HG03139 (cell line): ENCODE data around the gene RAET1G.
"Not testable (repeated sequence)": the region's sequence is repeated elsewhere in the genome, so short reads cannot be mapped to it uniquely, and the experiment has no call there.

Source experiments
- ATAC-seq: cut with Tn5 transposase; IDR thresholded peaks from one replicate; pipeline ENCODE4 v1.9.1; 2021; ENCODE audit not compliant: unreplicated experiment

Gene RAET1G

DNA sequence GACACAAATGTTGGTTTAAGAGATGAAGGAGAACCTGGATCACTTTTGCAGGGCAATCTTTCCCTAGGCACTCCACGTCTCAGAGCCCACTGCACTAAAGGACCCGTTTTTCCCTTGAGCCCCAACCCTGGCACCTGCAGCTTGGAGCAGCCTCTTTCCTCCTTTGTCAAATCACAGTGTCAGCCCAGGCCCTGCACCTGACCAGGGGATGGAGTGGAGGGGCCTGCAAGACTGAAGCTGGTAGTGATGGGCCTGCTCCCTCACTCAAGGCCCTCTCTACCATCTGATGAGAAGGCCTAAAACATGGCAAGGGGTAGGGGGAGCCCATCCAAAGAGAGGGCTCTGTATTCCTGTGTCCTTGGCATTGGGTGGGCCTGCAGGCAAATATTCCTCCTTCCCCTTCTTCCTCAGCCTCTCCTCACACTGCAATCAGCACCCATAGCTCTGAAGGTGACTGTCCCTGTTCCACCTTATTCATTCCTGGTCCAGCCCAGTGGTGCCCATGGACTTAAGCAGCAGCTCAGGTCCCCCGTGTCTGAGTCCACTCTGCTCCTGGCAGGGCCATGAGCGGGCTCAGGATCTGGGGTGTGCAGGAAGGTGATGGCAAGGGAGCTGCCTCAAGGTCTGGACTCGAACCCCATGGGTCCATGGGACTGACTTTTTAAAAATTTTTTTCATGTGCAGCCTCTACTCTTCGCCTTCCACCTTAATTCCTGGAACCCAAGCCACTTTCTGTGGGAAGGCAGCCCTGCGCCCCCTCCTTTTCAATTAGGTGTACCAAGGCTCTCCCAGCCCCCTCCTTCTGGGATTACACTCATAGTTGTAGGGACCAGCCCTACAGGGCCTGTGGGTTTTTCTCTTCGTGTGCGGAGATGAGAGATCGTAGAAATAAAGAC lies 6.7 kb downstream of the RAET1G start:
- no peak for ATAC-seq

DNA sequence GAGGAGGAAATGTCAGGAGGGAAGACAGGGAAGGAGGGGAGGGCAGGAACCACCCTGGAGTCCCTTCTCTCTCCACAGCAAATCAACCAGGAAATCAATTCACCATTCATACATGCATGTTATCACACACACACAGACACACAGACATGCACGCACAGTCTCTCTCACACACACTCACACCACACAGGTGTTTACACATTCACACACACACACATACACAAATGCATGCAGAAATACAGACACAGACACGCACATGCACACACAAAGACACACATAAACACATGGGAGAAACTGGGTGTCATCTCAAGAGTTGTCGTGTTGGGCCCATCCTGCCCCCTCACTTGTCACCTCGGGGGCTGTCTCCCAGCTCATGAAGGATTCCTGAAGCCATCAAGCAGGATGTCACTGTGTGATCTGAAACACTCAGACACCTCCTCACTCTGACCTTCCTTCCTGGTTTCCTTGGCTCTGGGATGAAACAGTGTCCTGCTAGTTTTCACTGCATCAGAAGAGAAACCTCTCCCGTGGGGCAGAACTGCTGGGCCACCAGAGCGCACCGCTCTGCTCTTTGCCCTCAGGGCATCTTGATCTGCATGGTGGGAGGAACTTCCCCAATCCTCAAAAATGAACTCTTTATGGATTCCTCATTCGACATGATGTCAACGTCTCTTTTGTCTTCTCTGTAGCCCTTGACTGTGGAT lies 9.2 kb downstream of the RAET1G start:
- no peak for ATAC-seq

DNA sequence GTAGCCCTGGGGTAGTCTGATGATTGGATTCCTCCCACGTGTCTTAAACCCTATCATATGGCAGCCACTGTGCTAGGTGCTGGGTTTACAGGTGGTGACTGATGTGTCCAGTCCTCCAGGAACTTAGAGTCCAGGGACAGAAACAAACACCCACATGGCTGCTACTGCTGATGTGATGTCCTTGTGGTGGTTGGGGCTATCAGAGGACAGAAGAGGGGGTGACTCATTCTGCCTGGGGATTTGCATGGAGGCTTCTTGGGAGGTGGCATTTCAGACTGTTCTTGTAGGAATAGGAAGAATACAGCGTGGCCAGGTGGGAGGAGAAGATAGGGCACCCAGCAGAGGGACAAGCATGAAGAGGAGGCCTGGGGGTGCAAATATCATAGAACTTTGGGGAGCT lies 9.8 kb downstream of the RAET1G start:
- ATAC-seq, result no peak

DNA sequence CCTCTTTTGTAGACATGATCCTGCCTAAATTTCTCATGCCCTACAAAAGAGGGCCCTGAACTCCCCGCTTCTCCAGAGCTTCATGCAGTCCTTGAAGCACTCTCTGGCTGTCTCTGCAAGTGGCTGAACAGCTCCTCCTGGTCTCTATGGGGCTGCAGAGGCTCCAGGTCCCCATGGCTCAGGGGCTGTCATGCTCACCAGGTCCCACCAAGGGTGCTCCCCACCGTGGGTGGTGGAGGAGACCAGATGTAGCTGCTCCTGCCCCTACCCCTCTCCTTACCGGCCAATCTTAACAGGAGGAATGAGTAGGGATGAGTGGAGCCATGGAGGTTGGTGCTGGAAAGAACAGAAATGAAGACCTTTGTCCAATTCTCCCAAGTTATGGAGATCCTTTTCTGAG lies 10.2 kb downstream of the RAET1G start:
- not testable (repeated sequence) for ATAC-seq

DNA sequence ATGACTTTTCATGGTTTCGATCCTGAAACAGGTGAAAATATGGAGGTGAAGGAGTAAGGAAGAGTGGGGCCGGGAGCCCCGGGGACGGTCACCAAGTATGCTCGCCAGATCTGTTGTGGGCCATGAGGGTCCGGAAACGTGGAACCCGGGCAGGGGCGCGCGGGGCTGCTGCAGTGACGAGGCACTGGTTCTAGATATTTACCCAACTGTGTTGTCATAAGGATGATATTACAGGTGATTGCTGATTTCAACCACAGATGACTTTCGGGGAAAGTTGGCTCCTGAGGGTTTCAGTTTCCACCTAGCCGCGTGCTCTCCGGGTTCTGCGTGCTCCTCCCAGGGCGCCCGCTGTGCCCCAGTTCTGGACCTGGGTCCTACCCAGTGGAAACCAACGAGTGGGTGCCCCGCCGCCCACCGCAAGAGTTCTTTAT lies 12.2 kb downstream of the RAET1G start:
- no peak for ATAC-seq

DNA sequence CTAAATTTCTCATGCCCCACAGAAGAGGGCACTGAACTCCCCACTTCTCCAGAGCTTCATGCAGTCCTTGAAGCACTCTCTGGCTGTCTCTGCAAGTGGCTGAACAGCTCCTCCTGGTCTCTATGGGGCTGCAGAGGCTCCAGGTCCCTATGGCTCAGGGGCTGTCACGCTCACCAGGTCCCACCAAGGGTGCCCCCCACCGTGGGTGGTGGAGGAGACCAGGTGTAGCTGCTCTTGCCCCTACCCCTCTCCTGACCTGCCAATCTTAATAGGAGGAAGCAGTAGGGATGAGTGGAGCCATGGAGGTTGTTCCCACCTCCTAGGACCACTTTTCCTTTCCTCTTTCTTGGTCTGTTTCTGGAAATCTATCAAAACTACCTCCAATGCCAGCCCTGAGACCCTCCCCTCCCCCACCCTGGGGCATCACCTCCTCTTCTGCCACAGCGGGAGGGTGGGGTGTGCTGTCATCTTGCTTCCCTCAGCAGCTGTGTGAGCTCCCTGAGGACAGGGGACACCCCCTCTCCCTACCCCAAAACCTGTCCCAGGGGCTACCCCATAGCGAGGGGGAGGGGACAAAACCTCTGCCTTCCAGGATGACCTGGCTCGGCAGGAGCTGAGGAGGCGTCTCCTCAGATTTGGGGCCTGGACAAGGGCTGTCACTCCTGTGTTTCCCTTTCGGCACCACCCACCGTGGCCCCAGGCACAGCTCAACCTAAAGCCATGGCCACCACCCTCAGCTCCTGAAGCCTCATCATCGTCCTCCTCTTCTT lies 13.0 kb downstream of the RAET1G start:
- no peak for ATAC-seq

DNA sequence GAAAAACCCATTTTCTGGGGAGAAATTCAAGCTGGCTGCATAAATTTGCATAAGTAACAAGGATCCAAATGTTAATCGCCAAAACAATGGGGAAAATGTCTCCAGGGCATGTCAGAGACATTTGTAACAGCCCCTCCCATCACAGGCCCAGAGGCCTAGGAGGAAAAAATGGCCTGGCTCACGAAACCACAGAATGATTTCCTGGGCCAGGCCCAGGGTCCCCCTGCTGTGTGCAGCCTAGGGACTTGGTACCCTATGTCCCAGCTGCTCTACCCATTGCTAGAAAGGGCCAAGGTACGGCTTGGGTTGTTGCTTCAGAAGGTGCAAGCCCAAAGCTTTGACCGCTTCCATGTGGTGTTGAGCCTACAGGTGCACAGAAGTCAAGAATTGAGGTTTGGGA lies 14.4 kb downstream of the RAET1G start:
- ATAC-seq, result not testable (repeated sequence)

DNA sequence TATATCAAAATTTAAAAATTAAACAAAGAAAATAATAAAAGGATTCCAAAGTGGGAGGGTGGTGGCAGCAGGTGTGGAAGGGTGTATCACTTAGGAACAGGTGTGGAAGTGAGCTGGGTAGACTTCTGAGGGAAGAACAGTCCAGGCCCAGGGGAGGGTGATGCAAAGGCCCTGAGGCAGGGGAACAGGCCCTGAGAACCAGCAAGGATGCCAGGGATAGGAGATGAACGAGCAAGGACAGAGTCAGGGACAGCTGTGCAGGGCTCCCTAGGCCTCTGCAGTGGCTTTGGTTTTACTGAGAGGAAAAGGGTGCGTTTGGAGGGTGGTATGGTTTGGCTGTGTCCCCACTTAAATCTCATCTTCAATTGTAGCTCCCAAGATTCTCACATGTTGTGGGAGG lies 15.6 kb downstream of the RAET1G start:
- ATAC-seq, result no peak

DNA sequence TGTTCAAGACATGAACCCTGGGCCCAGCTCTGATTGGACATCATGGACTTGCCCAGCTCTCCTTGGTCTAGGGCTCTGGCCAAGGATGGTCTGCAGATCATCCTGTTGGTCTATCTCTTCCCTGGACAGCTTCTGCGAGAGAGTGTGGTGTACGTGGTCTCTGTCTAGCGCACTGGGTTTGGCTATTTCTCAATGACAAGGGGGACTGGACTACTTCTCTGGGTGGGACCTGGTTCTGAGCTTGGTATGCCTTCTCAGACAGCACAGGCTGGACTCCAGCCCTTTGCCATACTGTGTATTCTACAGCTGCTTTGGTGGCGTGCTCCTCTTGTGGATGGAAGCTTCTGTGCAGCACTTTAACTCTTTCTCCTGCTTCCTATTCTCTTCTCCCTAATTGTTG lies 16.5 kb downstream of the RAET1G start:
- no peak for ATAC-seq

DNA sequence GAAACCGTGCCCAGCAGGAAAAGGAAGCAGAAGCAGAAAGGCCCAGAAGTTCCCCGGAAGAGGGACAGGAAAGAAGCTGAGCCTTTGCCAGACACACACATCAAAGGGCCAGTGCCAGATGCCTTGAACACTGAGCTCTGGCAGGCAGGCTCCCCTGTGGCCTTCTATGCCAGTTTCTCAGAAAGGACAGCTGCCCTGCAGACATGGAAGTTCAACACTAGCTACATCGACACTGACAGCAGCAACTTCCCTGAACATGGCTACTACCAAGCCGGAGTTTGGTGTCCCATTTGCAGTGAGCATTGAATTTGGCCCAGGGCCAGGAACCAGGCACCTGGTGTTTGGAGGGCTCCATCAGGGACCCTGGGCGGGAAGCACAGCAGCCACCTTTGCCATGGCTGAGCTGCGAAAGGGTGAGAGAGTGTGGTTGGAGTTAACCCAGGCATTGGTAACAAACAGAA lies 17.0 kb downstream of the RAET1G start:
- ATAC-seq, result no peak

DNA sequence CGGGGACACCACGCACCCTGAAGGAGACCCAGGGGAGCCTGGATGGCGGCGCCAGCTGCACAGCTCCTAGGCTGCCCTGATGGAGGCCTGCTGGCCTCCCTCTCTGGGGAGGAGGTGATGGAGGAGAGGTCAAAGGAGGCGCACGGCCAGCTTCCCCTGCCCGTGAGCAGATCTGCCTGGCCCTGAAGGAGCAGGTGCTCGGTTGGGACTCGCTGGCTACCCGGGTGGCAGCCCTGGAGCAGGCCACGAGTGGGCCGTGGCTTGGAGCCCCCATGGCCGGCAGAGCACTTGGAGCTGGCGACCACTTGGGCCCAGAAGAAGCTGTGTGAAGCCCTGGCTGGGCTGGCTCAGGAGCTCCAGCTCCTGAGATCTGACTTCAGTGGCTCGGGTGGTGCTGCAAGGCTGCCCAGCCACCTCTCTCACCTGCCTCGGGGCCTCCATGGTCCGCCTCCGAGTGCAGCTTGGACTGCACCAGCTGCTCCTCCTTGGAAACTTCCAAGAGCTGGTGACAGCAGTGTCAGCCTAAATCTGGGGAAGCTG lies 17.5 kb downstream of the RAET1G start:
- no peak for ATAC-seq

DNA sequence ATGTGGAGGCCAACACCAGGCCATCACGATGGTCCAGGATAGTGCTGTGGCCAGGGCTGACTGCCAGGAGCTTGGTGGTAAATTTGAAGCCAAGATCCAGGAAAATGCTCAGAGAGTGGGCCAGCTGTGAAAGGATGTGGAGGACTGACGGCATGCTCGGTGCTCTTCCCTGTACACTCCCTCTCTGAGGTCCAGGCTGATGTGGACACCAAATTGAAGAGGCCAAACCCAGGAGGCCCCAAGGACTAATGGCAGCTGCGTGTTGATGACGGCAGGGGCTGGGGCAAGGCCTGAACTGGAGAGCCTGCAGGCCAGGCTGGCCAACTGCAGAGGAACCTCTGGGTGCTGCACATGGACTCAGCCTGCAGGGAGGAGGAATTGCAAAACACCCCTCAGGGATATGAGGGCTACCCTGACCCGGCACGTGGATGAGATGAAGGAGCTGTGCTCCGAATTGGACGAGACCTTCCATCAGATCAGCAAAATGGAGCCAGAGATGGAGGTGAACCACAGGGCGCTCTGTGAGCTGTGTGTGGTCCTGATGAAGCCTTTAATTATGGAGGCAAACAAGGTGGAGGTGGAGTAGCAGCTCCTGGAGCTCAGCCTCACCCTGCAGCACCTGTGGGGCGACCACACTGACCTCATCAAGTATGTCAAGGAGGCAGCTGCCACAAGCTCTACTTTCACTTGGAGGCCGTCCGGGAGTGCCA lies 18.1 kb downstream of the RAET1G start:
- no peak for ATAC-seq

DNA sequence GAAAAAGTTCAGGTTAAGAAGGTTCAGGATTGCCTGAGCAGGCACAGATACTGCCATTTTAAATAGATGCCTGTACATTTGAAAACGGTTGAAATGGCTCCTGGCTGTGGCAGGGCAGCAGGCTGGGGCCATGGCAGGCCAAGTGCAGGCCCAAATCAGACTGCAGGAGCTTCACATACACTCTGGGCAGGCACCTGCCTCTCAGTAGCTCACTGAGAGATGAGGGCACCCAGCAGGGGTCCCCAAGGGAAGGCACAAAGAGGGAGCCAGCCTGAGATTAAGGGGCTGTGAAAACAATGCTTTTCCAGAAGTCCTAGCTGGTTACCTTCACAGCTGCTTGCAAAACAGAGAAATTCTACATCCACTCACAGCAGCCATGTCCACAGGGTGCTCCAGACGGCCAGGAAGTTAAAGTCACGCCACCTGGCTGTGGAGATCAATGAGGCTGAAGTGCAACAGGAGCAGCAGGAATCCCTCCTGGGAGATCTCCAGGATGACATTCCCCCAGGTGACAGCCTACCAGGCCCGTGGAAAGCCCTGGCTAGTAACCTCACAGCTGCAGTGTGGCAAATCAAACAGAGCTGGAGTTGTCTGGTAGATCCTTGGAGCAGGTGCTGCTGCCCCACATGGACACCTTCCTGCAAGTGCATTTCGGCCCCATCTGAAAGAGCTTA lies 18.8 kb downstream of the RAET1G start:
- ATAC-seq, result no peak

DNA sequence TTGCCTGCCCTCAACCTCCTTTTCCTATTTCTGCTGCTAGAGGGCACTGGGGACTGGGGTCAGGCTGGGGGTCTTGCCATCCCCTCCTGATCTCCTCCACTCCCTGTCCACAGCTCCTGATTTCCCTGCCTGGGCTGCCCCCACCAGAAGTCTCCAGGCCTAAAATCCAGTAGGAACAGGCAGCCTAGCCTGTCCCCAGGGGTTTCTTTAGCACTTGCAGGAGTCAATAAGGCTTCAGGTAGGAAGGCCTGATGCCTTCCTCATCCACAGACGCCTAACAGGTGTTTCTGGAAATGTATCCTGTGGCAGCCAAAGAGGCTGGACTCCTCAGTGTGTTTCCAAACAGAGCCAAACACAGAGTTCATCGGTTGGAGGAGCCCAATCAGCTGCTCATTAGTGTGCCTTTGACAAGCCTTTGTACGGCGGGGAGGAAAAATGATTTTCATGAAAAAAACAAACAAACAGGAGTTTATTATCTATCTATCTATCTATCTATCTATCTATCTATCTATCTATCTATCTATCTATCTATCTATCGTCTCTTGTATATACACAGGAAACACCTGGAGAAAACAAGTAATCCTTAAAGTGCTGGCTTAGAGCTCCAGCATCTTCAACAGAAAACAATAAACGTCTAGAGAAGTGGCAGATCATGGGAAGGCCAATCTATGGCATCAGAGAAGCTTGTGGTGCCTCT lies 21.3 kb downstream of the RAET1G start:
- ATAC-seq, result no peak

DNA sequence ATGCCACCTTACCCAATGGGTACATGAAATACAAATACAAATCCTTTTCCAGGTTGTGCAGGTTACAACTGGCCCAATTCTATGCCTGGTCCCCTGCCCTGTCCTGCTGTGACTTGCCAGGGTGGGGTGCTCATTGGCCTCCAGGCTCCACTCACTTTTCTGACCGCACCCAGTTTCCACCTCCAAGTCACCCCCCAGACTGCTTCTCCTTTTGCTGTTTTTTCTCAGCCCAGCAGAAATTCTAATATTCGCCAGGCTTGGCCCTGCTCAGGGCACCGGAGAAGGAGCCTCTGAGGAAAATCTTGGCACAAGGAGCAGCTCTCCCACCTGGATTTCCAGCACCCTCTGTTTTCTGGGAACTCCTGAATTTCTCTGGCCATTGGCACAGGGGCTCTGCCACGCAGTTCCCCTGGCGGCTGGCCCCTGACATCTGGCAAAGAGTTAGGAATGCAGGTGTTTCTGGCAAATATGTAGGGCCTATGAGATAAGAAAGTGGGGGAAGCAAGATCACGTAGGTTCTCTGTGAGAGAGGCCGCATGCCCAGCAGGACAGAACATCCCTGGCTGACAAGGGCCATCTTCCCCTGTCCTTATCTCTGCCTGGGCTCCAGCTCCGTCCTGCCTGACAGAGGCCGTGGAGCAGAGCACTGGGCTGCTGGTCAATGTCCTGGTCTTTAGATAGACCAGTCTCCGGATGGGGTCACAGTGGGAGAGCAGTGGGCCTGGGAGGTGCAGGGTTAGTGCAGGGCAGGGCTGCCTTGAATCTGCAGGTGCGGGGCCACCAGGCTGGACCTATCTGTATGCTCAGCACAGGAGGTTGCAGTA lies 22.1 kb downstream of the RAET1G start:
- ATAC-seq, result no peak

DNA sequence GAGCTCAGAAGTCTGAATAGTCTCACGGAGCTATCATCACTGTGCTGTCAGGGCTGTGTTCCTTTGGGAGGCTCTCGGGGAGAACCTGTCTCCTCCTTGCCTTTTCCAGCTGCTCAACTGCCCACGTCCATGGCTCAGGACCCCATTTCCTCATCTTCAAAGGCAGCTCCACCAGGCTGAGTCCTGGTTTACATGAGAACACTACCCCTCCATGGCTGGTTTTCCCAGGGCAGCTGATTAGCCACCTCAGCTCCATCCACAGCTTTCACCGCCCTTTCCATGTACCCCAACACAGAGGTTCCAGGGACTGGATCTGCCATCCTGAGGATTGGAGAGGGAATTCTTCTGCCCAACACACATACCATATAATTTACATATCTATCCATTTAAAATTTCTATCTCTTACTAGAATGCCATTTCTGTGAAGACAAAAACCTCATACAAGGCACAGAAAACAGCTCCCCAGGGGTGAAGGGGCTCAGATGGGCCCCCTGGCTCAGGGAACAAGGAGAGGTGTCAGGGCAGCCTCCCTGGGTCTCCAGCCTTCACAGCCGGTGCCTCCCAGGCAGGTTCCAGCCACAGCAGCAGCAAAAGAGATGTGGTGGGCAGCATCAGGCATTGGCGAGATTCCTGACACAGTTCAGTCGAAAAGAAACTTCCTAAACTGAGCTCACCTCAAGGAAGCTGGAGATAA lies 22.8 kb downstream of the RAET1G start:
- ATAC-seq, result no peak

DNA sequence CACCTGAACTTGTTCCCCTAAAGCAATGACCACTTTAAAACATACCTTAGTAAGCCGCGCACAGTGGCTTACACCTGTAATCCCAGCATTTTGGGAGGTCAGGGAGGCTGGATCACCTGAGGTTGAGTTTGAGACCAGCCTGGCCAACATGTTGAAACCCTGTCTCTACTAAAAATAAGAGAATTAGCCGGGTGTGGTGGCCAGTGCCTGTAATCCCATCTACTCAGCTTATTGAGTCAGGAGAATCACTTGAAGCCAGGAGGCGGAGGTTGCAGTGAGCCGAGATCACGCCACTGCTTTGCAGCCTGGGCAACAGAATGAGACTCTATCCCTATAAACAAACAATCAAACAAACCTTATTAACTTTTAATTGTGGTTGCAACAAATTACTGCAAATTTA lies 23.4 kb downstream of the RAET1G start:
- no peak for ATAC-seq

DNA sequence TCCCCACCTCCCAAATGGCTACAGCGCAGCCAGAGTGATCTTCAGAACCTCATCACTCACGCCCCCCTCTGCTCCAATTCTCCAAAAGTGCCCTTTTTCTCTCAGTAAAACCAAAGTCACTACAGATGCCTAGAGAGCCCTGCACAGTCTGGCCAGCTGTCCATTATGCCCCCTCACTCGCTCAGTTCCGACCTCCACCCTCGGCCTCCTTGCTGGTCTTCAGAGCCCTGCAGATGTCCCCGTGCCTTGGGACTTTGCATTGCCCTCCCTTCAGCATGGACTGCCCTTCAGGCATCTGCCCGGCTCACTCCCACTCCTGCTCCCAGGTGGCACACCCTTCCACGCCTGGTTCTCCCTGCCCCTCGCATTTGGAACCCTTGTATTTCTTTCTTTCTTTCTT lies 24.0 kb downstream of the RAET1G start:
- ATAC-seq, result no peak
